Middle frontal gyrus (tissue), 1 donor: ENCODE results near the gene CACNB4.
"Not testable (repeated sequence)": the region's sequence is repeated elsewhere in the genome, so short reads cannot be mapped to it uniquely, and the experiment has no call there.

ENCODE experiments used
- DNase-seq: peaks from one replicate; pipeline ENCODE4 v3.0.0-alpha.2; 2015; ENCODE audit warnings: low spot score; ENCODE audit errors: extremely low spot score

CACNB4 gene

DNA sequence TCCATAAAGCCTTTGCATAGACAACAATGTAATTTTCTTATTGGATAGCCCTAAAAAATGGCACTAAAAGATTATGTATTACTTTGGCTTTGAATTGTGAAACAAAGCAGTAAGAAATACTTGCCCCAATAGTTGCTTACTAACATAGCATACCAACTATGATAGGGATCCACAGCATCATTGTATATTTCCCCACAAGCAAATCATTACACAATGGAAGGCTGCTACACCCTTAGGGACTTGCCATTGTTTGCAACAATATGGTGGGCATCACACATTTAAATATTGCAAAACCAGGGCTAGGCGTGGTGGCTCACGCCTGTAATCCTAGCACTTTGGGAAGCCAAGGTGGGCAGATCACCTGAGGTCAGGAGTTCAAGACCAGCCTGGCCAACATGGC, 74.4 kb downstream of the CACNB4 start:
- DNase-seq, result no peak

DNA sequence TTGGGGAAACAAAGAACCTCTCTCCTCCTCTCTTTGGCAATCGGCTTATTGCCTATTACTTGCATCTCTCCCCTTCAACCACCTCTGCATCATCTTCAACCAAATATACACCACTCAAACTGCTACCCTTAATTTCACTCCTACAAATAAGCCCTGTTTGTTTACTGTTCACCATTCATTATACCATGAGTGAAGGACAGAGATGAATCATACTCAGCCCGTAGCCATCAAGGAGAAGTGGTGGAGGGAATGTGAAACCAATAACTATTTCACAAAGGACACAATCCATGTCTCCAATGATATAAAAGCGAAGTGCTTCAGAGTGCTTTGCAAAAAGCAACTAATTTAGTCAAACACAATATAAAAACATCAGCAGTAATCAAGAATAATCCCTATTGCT, 76.8 kb downstream of the CACNB4 start:
- DNase-seq, result no peak

DNA sequence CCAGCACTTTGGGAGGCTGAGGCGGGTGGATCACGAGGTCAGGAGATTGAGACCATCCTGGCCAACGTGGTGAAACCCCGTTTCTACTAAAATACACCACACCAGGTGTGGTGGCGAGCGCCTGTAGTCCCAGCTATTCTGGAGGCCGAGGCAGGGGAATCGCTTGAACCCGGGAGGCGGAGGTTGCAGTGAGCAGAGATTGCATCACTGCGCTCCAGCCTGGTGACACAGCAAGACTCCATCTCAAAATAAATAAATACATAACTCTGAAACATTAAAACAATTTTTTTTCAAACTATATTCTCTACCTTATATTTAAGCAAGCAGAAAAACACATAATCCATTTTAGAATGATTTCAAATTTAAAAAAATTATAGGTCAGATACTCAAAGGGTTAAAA, 77.8 kb downstream of the CACNB4 start:
- DNase-seq, result not testable (repeated sequence)

DNA sequence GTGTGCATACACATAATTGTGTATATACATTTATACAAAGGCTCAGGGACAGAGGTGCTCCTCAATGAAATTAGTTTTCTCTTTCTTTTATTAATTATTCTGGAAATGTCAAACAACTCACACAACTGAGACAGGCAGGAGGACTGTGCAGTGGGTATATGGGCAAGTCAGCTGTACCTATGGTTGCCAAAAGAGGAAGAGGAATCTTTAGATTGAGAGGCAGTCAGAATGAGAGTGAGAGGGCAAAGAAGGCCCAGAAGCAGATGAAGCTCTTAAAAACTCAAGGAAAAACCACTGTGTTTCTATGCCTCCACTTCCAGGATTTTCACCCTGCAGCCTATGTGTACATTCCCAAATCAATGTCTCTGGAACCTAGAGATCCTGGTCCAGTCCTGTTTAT, 79.1 kb downstream of the CACNB4 start:
- DNase-seq, result no peak

DNA sequence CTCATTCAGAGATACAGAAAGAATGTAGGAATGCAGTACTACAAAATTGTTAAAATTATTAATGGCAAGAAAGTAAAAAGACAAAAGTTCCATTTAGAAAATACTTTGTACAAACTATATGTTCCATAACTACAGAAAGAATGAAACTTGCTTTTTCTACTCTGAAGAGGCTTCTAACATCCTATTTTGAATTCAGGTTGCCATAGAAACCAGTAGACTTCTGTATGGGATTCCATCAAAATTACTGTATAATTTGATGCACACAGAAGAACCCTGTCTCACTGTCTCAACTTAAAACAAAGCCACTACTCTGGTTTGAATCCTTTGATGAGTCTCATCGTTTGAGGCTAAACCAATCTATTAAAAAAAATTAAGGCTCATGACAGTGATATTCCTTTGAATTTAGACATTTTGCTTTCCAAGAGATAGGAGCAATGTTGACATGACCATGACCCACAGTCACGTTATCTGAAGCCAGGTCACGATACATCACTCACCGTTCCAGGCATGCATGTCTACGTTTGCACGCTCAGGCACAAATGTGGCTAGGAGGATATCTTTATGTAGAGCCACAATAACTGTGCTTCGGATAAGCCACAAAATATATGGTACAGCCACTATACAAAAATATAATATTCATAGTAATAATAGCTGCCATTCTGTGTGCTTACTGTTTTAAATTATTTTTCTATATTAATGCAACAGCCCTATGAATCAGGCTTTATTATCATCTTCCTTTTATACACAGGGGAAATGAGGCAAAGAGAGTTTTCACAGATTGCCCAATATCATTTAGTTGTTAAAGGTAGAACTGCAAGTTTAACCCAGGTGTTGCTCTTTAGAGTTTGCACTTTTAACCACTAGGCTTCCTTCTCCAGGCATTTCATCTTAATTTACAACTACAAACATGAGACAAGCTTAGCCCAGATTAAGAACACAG, 82.4 kb downstream of the CACNB4 start:
- no peak for DNase-seq

DNA sequence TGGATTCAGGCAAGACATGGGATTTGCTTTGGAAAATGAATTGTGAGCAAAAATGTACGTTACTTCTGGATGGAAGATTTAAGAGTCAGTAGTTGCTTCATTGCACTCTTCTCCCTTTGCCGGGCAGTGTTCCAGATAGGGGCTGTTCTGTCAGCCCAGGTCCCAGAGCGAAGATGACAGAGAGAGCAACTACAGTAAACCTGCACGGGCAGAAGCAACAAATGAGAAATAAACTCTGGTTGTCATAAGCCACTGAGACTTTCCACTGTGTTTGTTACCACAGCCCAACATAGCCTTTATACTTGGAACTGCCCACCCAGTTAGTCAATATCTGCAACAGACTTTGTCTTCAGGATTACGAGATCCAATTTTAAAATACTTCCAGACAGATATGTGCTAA, 83.3 kb downstream of the CACNB4 start:
- no peak for DNase-seq

DNA sequence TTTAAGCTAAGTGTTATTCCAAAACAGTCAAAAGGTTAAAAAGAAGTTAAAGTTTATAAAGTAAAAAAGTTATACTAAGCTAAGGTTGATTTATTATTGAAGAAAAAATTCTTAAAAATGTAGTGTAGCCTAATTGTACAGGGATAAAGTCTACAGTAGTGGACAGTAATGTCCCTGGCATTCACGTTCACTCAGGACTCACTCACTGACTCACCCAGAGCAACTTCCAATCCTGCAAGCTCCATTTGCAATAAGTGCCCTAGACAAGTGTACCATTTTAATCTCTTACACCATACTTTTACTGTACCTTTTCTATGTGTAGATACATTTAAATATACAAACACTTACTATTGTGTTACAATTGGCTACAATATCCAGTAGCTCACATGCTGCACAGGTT, 86.1 kb downstream of the CACNB4 start:
- no peak for DNase-seq

DNA sequence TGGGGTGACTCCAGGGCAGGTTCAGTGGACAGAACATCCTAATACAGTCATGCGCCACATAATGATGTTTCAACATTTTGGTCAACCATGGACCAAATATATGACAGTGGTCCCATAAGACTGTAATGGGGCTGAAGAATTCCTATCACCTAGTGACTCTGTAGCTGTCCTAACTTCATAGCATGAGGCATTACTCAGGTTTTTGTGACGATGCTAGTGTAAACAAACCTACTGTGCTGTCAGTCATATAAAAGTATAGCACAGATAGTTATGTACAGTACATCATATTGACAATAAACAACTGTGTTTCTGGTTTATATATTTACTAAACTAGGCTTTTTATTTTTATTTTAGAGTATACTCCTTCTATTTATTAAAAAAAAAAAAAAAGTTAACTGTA, 87.1 kb downstream of the CACNB4 start:
- DNase-seq, result no peak

DNA sequence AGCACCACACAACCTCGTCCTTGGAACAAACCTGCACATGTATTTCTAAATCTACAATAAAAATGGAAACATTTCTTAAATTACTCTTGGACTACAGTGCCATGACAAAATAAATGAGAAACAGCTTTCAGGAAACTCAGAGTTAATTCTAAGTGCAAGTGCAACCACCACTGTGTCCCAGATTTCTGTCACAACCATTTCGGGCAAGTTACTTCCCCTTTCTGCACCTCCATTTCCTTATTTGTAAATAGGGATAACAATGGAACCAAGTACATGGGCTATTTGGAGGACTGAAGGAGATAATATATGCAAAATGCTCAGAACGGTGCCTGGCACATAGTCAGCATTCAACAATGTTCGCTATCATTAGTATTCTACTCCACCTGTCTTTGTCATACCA, 93.2 kb downstream of the CACNB4 start:
- no peak for DNase-seq

DNA sequence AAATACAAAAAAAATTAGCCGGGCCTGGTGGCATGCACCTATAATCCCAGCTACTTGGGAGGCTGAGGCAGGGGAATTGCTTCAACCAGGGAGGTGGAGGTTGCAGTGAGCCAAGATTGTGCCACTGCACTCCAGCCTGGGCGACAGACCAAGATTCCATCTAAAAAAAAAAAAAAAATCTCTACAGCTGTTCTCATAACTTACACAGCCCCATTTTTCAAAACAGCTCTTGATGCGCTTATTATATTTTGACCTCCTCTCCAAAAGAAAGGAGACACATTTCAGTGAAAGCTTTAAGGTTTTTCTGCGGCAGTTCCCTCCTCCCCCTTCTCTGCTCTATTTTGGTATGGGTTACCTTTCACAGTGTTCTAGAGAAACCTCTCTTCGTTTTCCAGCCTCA, 95.6 kb downstream of the CACNB4 start:
- DNase-seq, result not testable (repeated sequence)

DNA sequence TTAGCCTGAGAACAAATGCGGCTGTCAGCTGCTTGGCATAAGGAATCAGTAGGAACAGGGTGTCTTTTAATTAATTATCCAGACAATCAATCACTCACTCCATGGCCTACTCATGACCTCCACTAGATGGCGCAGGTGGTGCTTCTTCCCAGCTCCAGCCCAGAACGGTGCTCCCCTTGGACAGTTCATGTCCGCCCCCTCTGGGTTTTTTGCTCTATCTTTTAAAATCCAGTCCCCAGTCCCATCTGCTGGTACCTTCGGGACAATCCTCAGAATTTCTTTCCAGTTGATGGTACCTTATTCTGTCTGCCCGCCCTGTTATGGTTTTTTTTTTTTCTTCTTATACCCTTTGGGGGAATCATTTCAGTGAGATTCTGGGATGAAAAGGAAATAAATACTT, 99.8 kb downstream of the CACNB4 start:
- no peak for DNase-seq

DNA sequence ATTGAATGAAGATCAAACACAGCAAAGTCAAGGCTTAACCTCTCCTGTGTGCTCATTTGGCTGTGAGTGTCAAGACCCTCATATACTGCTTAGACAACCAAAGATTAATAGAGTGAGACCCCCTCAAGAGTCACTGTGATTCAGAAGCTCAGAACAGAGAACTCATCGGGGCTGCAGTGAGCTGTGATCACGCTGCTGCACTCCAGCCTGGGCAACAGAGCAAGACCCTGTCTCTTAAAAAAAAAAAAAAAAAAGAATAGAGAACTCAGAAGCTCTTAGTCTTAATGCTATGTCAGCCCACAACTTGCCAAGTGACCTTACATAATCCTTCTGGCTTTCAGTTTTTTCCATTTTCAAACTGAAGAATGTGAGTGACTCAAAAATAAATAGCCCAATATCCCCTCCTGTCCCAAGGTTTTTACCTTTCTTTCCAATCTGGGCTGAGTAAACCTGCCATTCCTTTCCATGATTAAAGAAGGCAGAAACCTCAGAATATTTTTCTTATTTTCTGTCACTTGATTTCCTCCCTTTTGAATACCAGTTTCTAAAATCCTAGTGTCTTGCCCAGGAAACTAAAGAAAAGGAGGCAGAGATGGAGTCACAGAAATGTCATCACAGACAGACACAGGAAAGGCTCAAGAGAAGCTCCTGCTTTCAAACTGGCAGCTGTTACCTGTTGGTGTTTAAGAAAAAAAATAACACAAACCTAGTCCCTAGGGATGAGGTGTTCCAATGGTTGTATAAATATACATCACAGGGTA, 102.4 kb downstream of the CACNB4 start:
- no peak for DNase-seq

DNA sequence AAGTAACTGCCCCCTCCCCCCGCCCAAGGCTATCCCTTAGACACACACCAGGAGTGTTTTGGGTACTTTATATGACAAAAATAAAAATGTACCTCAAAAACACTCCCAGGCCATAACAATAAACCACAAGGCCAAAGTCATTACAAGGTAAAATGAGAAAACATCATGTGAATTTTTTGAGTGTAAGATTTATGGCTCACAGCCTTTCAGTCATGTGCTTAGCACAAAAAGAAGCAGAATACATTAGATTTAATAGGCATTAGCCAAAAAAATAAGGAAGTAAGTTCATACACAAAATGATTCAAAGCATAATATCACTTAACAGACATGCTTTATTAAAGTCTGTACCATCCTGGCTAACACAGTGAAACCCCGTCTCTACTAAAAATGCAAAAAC, 103.7 kb downstream of the CACNB4 start:
- no peak for DNase-seq

DNA sequence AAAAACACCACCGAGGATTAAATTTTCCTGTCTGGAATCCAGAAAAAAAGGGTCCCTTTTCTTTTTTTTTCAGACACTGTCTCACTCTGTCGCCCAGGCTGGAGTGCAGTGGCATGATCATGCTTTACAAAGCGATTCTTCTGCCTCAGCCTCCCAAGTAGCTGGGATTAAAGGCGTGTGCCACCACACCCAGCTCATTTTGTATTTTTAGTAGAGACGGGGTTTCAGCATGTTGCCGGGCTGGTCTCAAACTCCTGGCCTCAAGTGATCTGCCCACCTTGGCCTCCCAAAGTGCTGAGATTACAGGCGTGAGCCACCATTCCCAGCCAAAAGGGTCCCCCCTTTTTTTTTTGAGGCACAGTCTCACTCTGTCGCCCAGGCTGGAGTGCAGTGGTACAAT, 104.7 kb downstream of the CACNB4 start:
- DNase-seq, result not testable (repeated sequence)

DNA sequence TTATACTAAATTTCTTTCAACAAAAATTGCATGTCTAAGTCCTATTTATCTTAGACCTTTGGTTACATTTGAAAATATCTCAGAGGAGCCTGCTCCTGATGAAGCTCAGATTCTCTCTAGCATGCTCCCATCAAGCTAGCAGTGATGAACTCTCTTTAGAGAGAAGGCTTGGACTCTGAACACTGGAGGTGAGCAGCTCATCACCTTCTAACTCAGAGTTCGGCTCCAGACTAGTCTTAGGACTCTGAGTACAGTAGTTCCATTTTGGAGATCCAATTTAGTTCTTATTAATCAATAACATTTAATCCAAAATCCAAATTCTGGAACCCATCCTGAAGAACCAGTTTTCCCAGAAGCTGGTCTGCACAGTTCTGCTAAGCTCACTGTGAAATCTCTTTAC, 107.8 kb downstream of the CACNB4 start:
- DNase-seq, result no peak

DNA sequence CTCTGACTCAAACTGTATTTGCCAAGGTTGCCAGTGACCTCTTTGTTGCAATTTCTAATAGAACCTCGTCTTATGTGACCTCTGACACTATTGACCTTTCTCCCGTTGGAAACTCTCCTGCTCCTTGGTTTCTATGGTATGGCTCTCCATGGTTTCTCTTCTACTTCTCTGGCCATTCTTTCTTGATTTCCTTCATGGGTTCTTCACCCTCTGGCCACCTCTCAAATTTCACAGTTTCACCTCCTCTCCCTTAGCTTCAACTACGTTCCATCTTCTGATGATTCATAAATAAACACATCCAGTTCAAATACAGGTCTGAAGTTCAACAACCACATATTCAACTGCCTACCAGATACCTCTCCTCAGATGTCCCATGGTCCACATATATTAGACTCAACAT, 109.5 kb downstream of the CACNB4 start:
- DNase-seq, result no peak

DNA sequence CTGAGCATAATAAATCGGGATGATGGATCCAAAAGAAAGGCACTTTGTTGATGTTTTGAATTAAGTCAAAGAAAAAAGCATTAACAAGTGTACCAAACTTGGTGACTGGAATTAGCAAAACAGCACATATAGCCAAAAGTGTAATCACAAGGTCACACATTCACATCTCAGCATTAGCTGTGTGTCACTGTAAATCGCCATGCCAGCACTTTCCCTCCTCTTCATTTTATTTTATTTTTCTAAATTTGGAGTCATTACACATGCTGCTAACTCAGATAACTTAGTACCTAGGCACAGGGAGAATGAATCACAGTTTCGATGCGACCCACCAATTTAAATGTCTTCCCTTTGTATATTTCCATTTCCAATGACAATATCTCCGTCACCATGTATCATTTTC, 111.4 kb downstream of the CACNB4 start:
- DNase-seq, result no peak

DNA sequence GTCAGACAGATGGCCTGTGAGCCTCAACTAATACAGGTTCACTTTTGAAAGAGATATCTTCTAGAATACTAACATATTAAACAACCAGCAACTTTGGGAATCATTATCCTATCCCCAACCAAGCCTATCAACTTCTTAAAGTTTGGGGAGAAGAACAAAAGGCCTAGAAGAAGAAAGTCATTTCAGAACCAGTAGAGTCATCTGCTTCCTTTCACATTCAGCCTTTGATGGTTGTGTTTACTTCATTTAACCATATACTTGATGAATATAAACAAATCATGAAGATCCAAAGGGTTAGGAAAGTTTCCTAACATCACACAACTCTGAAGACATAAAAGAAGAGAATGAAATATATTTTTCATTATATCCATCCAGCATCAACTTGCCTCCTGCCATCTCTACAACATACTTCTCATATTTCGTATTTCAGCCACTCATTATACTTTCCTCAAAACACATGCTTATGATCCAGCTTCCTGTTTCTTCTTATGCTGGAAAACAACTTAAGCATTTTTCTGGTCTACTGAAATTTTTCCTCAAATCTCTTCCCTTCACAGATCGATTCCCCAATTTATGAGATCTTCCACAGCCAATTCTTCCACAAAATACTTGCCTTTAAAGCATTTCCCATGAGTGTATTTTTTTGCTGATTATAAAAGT, 114.3 kb downstream of the CACNB4 start:
- no peak for DNase-seq

DNA sequence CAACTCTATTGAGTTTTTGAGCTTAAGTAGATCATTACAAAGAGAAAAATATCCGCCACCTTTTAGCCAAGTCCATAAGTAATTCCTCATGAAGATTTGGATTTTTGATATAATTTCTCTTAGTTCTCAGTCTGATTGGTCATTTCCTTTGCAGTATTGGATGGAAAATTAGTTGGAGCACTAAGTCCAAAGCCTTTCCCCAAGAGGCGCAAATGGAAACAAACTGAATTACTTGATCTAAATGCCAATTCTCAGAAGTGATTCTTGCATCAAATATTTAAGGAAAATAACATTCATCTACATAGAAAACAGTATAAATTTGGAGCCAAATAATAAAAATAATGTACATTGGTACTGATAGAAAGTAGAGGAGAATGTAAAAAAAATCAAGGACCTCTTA, 115.6 kb downstream of the CACNB4 start:
- DNase-seq, result no peak

DNA sequence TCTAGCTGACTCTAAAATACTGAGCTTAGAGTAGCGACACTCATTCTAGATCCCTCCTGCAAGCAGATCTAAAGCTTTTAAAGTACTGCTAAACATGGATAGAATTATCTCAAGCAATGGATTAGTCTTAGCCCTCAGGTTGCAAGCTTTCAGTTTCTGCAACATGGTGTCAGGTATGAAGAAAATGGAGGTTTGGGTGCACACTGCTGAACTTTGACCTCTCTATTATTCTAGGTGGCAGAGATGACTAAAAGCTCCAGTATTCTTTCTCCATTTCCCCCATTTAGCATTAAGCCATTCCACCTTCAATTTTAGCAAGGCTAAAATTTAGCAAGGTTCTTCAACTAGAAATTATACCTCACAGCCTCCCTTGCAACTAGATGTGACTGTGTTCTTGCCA, 117.0 kb downstream of the CACNB4 start:
- DNase-seq, result no peak

DNA sequence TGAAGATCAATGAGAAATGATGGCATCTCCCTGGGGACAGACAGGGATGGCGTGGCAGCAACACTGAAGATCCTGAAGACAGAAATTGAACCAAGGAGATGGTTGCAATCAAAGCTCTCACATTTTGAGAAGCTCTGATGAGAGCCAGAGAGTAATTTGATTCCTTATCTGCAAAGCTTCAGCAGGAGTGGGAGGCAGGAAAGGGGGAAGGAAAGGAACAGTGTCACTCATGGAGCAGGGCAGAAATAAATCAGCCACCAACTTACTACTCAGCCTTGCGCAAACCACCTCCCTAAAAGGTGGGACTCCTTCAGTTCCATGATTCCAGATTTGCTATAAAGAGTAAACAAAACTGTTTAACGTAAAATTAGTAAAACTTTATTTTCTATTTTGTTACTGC, 119.2 kb downstream of the CACNB4 start:
- DNase-seq, result no peak

DNA sequence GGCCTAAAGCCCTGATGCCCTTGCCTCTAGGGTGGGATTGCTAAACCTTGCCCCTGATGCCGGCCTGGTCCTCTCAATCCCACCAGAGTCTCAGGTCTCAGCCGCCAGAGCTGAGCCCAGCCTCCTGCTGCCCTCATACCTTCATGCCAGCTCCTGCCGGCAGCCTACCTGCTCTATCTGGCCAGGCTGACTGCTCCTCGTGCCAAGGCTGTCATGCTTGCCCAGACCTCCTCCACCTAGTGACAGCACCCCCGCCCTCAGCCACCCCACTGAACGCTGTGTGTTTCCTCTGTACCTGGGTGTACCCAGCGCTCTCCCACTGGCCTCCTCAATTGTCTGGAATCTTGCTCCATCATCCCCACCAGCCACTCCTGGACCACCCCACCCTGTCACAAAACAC, 120.1 kb downstream of the CACNB4 start:
- DNase-seq, result no peak
